ENCODE measurements around the gene KIAA0753. TPM values are rescaled to one million over a fixed set of nuclear protein-coding genes. Genes with fewer than 3 reads are reported as not detected.

KIAA0753 gene
- total and polyA plus RNA-seq, 2 of the 13 experiments (the other 11 are each of a cell fraction or from before 2014, with no cell fraction given), result 5.2 to 9.1 TPM

GRCh38 chr17:6670571-6670970 is 30.1 kb upstream of the KIAA0753 start:
- no TSS peak for BruUV-seq (replicated peaks)
- Histone ChIP-seq H3K9ac (ENCODE audit: insufficient read depth, low read depth, low read length) (no peak overlapping the region), H3K27ac (ENCODE audit: extremely low read length, insufficient read depth, low read length) (no peak overlapping the region), H3K36me3 (replicated peaks in 1 of 2; ENCODE audit: control insufficient read depth in 1 of 2, insufficient read depth in 2 of 2, low read length in 2 of 2) (no peaks in the 10 kb centered on the region), H3K4me2 (ENCODE audit: low read depth, low read length) (no peak overlapping the region), H3K27me3 (ENCODE audit: control insufficient read depth in 1 of 2, insufficient read depth in 2 of 2, low read length in 2 of 2) (no peaks in the 10 kb centered on the region), H3K9me3 (ENCODE audit: low read length) (no peaks in the 10 kb centered on the region), H3K4me1 (ENCODE audit: insufficient read depth, low read length) (peaks cover 56% of the 10 kb centered on the region), H4K20me1 (ENCODE audit: insufficient read depth, low read length) (no peaks in the 10 kb centered on the region), H3K4me3 (replicated peaks in 1 of 3; ENCODE audit: insufficient read depth in 1 of 3, low read depth in 2 of 3, low read length in 3 of 3) (no peak overlapping the region), H3K79me2 (ENCODE audit: insufficient read depth, low read length) (no peaks in the 10 kb centered on the region), H2AFZ (ENCODE audit: low read length) (no peak overlapping the region)
- TF ChIP-seq ZBTB8A (CRISPR knock-in tag; IDR thresholded peaks at IDR 0.05; ENCODE audit: borderline replicate concordance, low read depth) (no peak), SUZ12 (IDR thresholded peaks at IDR 0.05; ENCODE audit: low read depth, low read length) (no peak), NRL (CRISPR knock-in tag; IDR thresholded peaks at IDR 0.05; ENCODE audit: borderline replicate concordance) (no peak), CENPT (CRISPR knock-in tag; IDR thresholded peaks at IDR 0.05; ENCODE audit: low read depth) (no peak), ZBTB3 (CRISPR knock-in tag; IDR thresholded peaks at IDR 0.05; ENCODE audit: borderline replicate concordance, low read depth) (no peak), SAFB2 (CRISPR knock-in tag; IDR thresholded peaks at IDR 0.05; ENCODE audit: borderline replicate concordance, low read depth) (no peak), ZNF256 (CRISPR knock-in tag; conservative IDR thresholded peaks at IDR 0.05) (no peak), PBX3 (CRISPR knock-in tag; IDR thresholded peaks at IDR 0.05; ENCODE audit: borderline replicate concordance) (no peak), SMYD3 (CRISPR knock-in tag; IDR thresholded peaks at IDR 0.05) (no peak), ZNF230 (CRISPR knock-in tag; IDR thresholded peaks at IDR 0.05) (no peak), TIGD3 (CRISPR knock-in tag; IDR thresholded peaks at IDR 0.05; ENCODE audit: borderline replicate concordance) (no peak), MEIS2 (CRISPR knock-in tag; IDR thresholded peaks at IDR 0.05) (no peak), ZNF251 (CRISPR knock-in tag; IDR thresholded peaks at IDR 0.05) (no peak), RARG (CRISPR knock-in tag; IDR thresholded peaks at IDR 0.05; ENCODE audit: low read depth) (no peak), CREM (IDR thresholded peaks at IDR 0.05) (no peak), CREM (CRISPR knock-in tag; IDR thresholded peaks at IDR 0.05) (no peak), TEF (CRISPR knock-in tag; IDR thresholded peaks at IDR 0.05) (no peak), MNT (IDR thresholded peaks at IDR 0.05) (no peak), ZNF124 (CRISPR knock-in tag; IDR thresholded peaks at IDR 0.05) (no peak), MLLT10 (CRISPR knock-in tag; IDR thresholded peaks at IDR 0.05) (no peak), TOE1 (CRISPR knock-in tag; IDR thresholded peaks at IDR 0.05) (no peak)
- no peak for ATAC-seq
- POLR2A ChIA-PET, result interaction anchor here (1.2 to 1.8 kb wide), 3 partner anchors 30 to 42 kb away, joined by 4 to 10 read pairs (median 7); no protein-coding TSS in a partner anchor
- intact Hi-C loops (cut with micrococcal nuclease; ENCODE audit: unreplicated experiment), result no loop called here
- CTCF ChIA-PET (ENCODE audit: low intra/inter-chr PET ratio, low total read pairs), result no interaction called here
- in situ Hi-C loops (cut with HindIII; ENCODE audit: extremely low pct_ligation_motif_present, low pct_unique_long_range_greater_than_20kb), result no loop called here
- over 99% methylated on average over 8 of the region's 8 CpGs for WGBS (ENCODE audit: low lambda C conversion rate)
- FAIRE-seq, result no peak
- no peak for DNase-seq (ENCODE audit: low spot score)
